Esophagus muscularis mucosa (tissue), 3 donors: ENCODE measurements around the gene SIK3.

ENCODE experiments used
- CTCF ChIP-seq, 3 experiments: fragments of 200-600 bp in 2 of 3; fragments of 450-650 bp in 1 of 3; sonication (generic) in 2 of 3; IDR thresholded peaks; one replicate each; pipeline ENCODE4 v1.5.1; 2017 to 2019; ENCODE audit warnings: antibody characterized with exemption in 3 of 3, mild to moderate bottlenecking in 2 of 3, moderate library complexity in 1 of 3
- POLR2A ChIP-seq: fragments of 450-650 bp; IDR thresholded peaks from one replicate; pipeline ENCODE4 v1.6.1; 2017; ENCODE audit warnings: antibody characterized with exemption, moderate library complexity, mild to moderate bottlenecking, low read depth
- POLR2AphosphoS5 ChIP-seq, 2 donors: sonication (generic); formaldehyde crosslinking; IDR thresholded peaks; one replicate each; pipeline ENCODE4 v1.6.1; 2017; ENCODE audit warnings: antibody characterized with exemption in 2 of 2

- TF ChIP-seq CTCF (IDR thresholded peaks at IDR 0.05) (no peak), POLR2A (no peak), POLR2AphosphoS5 (IDR thresholded peaks at IDR 0.05) (no peak)
Observed at GRCh38 chr11:116869610-116870009, 228.6 kb downstream of the SIK3 start.
